ENCODE results near the gene HHIPL1. TPM values are rescaled to one million over a fixed set of nuclear protein-coding genes. Genes with fewer than 3 reads are reported as not detected.

The HHIPL1 gene
- total RNA-seq, 4 donors from 2014 or later = 0.13 to 4.7 (median 0.56) TPM

GRCh38 chr14:99673305-99674063 lies 28.6 kb downstream of the HHIPL1 start:
- H3K27me3 ChIP-seq = peaks cover 8% of the 10 kb centered on the region
- no peaks in the 10 kb centered on the region for H3K4me1 ChIP-seq
- WGBS = 71% methylated on average over 8 of the region's 8 CpGs

GRCh38 chr14:99674064-99674650 lies 29.2 kb downstream of the HHIPL1 start:
- TF ChIP-seq EP300 (IDR thresholded peaks at IDR 0.05) (no peak), CTCF (IDR thresholded peaks at IDR 0.05) (no peak), POLR2AphosphoS5 (IDR thresholded peaks at IDR 0.05) (no peak), POLR2A (IDR thresholded peaks at IDR 0.05) (no peak)
- Histone ChIP-seq H3K27me3 (peaks cover 8% of the 10 kb centered on the region), H3K36me3 (no peaks in the 10 kb centered on the region), H3K4me3 (no peak overlapping the region), H3K9me3 (no peaks in the 10 kb centered on the region), H3K27ac (no peak overlapping the region), H3K4me1 (no peaks in the 10 kb centered on the region)
- no peak for DNase-seq (ENCODE audit: low spot score in 2 of 2)
- 91% methylated on average over 6 of the region's 9 CpGs for WGBS

More at GRCh38 chr14:99673305-99674063, 28.6 kb downstream of the HHIPL1 start:
- no peak for TF ChIP-seq POLR2AphosphoS5 (IDR thresholded peaks at IDR 0.05)
- no peak for TF ChIP-seq EP300 (IDR thresholded peaks at IDR 0.05)
- TF ChIP-seq CTCF (IDR thresholded peaks at IDR 0.05) = no peak
- TF ChIP-seq POLR2A (IDR thresholded peaks at IDR 0.05) = no peak
- Histone ChIP-seq H3K4me3 (no peak overlapping the region), H3K27ac (no peak overlapping the region), H3K9me3 (no peaks in the 10 kb centered on the region), H3K36me3 (peaks cover 3% of the 10 kb centered on the region)
- no peak for DNase-seq (ENCODE audit: low spot score in 2 of 2)

GRCh38 chr14:99674776-99675381 lies 29.9 kb downstream of the HHIPL1 start:
- TF ChIP-seq EP300 (IDR thresholded peaks at IDR 0.05) (no peak), POLR2A (IDR thresholded peaks at IDR 0.05) (no peak), POLR2AphosphoS5 (IDR thresholded peaks at IDR 0.05) (no peak), CTCF (IDR thresholded peaks at IDR 0.05) (no peak)
- no peak for DNase-seq (ENCODE audit: low spot score in 2 of 2)
- WGBS = 34% methylated on average over 14 of the region's 60 CpGs
- H3K9me3 ChIP-seq = no peaks in the 10 kb centered on the region
- no peak overlapping the region for H3K27ac ChIP-seq
- no peak overlapping the region for H3K4me3 ChIP-seq
- H3K27me3 ChIP-seq = peaks cover 8% of the 10 kb centered on the region
- no peaks in the 10 kb centered on the region for H3K4me1 ChIP-seq
- no peaks in the 10 kb centered on the region for H3K36me3 ChIP-seq

GRCh38 chr14:99675382-99675835 lies 30.5 kb downstream of the HHIPL1 start:
- Histone ChIP-seq H3K4me3 (no peak overlapping the region), H3K27ac (no peak overlapping the region), H3K36me3 (no peaks in the 10 kb centered on the region), H3K4me1 (no peaks in the 10 kb centered on the region), H3K9me3 (no peaks in the 10 kb centered on the region), H3K27me3 (peaks cover 8% of the 10 kb centered on the region)
- no peak for DNase-seq (ENCODE audit: low spot score in 2 of 2)
- no peak for TF ChIP-seq POLR2AphosphoS5 (IDR thresholded peaks at IDR 0.05)
- 50% methylated on average over 19 of the region's 42 CpGs for WGBS

GRCh38 chr14:99675951-99676350 lies 31.0 kb downstream of the HHIPL1 start:
- DNase-seq (ENCODE audit: low spot score in 2 of 2) = no peak
- 32% methylated on average over 5 of the region's 10 CpGs for WGBS
- Histone ChIP-seq H3K9me3 (no peaks in the 10 kb centered on the region), H3K4me1 (no peaks in the 10 kb centered on the region), H3K4me3 (no peak overlapping the region), H3K36me3 (no peaks in the 10 kb centered on the region), H3K27ac (no peak overlapping the region), H3K27me3 (peaks cover 8% of the 10 kb centered on the region)
- no peak for TF ChIP-seq POLR2AphosphoS5 (IDR thresholded peaks at IDR 0.05)
- no peak for TF ChIP-seq POLR2A (IDR thresholded peaks at IDR 0.05)
- TF ChIP-seq CTCF (IDR thresholded peaks at IDR 0.05) = no peak
- no peak for TF ChIP-seq EP300 (IDR thresholded peaks at IDR 0.05)

Measured in suprapubic skin (tissue), 4 donors.